GM19438 (cell line): Measurements from ENCODE around the gene HTR2B.

Experiments
- ATAC-seq: cut with Tn5 transposase; IDR thresholded peaks from one replicate; pipeline ENCODE4 v1.9.1; 2021; ENCODE audit warnings: low read depth; ENCODE audit not compliant: unreplicated experiment

HTR2B gene

GRCh38 chr2:231134910-231135655 is 10.2 kb upstream of the HTR2B start:
- ATAC-seq: no peak

- ATAC-seq: no peak
These were observed 8.7 kb upstream of the HTR2B start for GRCh38 chr2:231133365-231134099.

GRCh38 chr2:231132129-231132528 is 7.3 kb upstream of the HTR2B start:
- no peak for ATAC-seq

DNA sequence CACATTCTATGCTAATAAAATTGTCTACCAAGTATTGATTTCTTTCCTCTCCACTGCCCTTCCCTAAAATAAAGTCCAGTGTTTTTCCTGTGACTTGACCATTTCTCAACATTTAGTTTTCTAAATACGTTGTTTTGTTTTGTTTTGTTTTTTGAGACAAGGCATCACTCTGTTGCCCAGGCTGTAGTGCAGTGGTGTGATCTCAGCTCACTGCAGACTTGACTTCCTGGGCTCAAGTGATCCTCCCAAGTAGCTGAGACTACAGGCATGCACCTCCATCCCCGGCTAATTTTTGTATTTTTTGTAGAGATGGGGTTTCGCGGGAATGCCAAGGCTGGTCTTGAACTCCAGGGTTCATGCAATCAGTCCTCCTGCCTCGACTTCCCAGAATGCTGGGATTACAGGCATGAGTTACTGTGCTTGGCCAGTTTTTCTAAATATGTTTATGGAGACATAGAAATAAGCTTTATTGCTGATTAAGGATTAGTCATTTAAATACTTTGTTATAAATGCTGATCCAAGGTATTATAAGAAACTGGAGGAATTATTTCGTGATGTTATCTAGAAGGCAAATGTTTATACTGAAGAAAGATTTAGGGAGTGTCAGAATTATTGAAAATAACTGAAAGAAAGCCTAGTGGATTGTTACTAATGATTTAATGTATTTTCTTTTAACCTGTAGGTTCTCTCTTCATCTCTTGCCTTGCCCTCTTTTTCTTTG is 5.7 kb upstream of the HTR2B start:
- ATAC-seq: no peak

DNA sequence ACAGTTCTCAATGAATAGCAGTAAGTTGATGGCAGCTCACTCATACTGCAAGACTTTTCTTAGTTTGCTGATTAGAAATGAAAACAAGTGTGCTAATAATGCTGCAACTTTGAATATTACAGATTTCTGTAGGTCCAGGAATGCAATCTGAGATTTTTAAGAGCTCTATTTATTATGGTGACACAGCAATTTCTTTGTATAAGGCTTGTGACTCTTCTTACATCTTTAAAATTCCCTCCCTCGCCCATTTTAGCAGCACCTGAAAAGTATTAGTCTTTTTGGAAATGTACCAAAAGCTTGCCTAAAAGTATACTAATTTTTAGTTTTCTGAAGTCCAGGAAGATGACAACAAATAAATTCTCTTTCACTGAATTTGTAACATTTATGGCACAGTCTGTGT is 4.4 kb upstream of the HTR2B start:
- no peak for ATAC-seq

DNA sequence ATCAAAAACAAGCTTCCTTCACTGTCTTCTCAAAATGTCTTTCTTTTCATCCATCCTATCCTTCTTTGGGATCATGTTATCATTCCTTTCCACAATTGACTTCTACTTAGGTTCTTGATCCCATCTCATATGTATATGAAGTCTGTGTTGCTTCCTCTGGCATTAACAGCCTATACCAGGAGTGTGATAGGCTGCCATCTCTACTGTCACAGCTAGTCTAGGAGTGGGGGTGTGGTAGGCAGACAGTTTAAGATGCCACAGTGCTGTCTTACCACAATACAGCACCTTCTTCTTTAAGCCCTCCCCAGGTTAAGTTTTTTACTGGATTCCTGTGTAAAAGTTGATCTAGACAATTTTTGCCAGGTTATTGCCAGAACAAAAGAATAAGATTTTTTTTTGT is 3.7 kb upstream of the HTR2B start:
- ATAC-seq: no peak

- ATAC-seq: no peak
These were observed 3.1 kb upstream of the HTR2B start for GRCh38 chr2:231127936-231128335.

DNA sequence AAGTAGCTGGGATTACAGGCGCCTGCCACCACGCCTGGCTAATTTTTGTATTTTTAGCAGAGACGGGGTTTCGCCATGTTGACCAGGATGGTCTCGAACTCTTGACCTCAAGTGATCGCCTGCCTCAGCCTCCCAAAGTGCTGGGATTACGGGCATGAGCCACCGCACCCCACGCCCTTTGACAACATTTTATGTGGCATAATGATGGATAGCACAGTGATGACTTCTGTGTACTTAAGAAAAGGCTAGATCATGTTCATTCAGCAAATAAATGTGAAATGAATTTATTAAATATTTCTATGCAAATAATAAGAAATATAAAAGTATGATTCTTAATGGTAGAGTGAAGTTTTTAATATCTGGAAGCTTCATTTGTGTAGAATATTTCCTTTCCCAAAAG is 2.6 kb upstream of the HTR2B start:
- no peak for ATAC-seq

DNA sequence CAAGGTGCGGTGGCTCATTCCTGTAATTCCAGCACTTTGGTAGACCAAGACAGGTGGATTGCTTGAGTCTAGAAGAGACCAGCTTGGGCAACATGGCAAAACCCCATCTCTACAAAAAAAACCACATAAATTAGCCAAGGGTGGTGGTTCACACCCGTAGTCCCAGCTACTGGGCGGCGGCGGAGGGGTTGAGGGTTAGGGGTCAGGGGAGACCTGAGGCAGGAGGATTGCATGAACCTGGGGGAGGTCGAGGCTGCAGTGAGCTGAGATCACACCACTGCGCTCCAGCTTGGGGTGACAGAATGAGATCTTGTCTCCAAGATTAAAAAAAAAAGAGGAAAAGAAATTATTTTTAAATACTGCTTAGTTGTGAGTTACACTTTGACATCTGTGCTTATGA is 1.3 kb upstream of the HTR2B start:
- no peak for ATAC-seq

DNA sequence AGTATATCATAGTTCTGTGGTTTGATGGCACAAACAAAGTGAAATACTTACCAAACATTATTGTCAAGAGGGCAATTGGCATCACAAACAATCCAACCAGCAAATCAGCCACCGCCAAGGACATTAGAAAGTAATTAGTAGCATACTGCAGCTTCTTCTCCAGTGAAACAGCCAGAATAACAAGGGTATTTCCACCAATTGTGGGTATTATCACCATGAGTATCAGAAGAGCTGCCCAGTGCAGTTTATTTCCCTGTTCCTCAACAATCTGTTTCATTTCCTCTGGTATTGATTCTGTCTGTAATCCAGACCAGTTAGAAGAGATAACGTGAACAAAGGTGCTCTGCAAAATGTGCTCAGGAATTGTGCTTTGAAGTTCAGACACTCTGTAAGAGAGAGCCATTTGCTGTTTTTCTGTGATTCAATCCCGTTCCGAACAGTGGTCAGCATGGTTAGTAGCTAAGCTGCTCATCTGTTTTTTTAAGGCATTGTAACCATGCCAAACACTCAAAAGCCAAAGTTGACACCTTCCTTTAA is 1.4 kb downstream of the HTR2B start:
- no peak for ATAC-seq

- ATAC-seq: no peak
These were observed 6.3 kb downstream of the HTR2B start for GRCh38 chr2:231118614-231118942.

DNA sequence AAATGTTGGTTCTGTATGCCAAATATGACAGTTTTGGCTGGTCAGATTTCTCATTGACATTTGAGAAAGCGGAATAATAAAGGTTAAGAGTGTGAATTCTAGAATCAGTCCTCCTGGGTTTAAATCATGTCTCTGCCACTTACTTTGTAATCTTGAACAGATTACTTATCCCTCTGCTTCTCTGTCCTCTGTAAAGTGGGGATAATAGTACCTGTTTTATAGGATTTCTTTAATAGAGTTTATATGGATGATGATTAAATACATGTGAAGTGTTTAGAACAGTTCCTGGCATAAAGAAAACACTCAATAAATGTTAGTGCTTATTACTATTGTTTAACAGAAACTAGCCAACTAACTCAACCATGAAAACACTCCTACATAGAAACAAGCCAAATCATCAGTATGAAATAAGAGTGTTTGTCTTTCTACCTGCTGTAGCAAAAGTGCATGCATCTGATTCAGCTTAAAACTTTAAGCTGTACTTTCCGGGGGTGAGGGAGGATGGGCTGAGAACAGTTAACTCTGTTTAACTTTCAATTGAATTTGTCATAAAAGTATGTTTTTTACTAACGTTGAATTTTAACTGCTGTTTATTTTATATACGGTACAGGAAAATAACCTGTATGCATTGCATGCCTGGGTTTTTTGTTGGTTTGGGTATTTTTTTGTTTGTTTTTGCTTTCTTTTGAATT is 6.8 kb downstream of the HTR2B start:
- ATAC-seq: no peak

DNA sequence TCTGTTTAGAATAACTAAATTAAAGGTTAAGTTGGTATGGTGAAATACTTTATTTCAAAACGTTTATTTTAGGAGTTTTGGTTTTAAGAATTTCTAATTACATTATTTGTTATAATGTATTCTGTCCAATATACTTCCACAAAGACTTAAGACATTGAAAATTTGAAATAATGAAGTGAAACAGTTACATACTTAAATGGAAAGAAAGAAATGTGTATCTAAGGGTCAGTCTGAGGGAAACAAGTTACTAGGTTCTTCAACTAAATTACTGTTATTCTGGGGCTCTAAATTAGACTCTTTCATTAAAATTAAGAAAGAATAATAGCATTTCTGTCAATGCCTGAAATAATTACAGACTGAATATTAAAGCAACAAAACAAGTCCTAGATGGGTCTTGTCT is 7.7 kb downstream of the HTR2B start:
- no peak for ATAC-seq

GRCh38 chr2:231115651-231116050 is 9.2 kb downstream of the HTR2B start:
- ATAC-seq: no peak

- no peak for ATAC-seq
These were observed 11.4 kb downstream of the HTR2B start for GRCh38 chr2:231113489-231113888.

- no peak for ATAC-seq
These were observed 12.9 kb downstream of the HTR2B start for GRCh38 chr2:231111987-231112386.

DNA sequence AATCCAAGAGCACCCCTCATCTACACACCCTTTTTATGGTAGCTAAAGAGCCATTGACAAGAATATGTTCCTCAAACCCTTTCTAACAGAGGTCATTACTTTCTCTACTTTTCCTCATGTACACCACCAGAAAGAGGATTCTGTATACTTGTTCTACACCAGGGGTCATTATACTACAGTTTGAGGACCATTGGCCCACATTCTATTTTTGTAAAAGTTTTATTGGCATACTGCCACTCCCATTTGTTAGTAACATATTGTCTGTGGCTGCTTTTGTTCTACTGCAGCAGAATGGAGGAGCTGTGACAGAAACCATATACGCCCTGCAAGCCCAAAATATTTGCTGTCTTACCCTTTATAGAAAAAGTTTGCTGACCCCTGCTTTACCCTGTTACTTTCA is 14.3 kb downstream of the HTR2B start:
- ATAC-seq: no peak

- peak; percentile 64 for ATAC-seq
These were observed 20.6 kb downstream of the HTR2B start for GRCh38 chr2:231104115-231104713.

DNA sequence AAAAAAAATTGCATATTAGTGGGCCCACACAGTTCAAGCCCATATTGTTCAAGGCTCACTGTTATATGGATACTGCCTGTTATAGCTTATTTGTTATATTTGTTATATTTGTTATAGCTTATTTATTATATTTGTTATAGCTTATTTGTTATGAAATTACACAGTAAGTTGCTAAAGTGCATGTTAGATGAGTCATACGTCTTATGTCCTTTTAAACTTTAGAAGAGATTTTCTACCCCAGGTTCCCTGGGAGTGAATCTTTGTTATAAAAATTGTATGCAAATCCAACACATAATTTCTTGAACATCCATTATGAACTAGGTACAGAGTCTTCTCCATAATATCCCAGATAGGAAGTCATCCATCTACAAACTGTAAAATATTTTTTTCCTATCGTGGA is 22.1 kb downstream of the HTR2B start:
- no peak for ATAC-seq

DNA sequence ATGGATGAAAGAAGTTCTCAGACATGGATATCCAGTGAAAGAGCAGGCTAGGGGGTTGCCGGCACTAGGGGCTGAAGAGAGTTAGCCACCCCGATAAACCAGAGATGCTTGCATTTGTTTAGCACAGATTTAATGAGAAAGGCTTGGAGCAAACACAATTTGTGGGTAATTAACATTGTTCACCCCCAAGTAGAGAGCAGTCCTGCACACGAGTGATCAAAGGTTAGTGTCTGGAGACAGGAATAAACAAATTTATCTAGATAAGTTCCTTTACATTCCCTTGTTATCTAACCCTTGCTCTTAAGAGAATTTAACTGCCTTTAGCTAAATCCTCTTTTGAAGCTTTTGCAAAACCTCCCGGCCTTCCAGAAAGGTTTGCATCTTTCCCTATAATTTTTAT is 23.9 kb downstream of the HTR2B start:
- no peak for ATAC-seq
